ENCODE data around the gene FKBP2. TPM values are rescaled to one million over a fixed set of nuclear protein-coding genes. Genes with fewer than 3 reads are reported as not detected.

FKBP2 gene
- total RNA-seq, 1 donor, result 8.1 TPM

DNA sequence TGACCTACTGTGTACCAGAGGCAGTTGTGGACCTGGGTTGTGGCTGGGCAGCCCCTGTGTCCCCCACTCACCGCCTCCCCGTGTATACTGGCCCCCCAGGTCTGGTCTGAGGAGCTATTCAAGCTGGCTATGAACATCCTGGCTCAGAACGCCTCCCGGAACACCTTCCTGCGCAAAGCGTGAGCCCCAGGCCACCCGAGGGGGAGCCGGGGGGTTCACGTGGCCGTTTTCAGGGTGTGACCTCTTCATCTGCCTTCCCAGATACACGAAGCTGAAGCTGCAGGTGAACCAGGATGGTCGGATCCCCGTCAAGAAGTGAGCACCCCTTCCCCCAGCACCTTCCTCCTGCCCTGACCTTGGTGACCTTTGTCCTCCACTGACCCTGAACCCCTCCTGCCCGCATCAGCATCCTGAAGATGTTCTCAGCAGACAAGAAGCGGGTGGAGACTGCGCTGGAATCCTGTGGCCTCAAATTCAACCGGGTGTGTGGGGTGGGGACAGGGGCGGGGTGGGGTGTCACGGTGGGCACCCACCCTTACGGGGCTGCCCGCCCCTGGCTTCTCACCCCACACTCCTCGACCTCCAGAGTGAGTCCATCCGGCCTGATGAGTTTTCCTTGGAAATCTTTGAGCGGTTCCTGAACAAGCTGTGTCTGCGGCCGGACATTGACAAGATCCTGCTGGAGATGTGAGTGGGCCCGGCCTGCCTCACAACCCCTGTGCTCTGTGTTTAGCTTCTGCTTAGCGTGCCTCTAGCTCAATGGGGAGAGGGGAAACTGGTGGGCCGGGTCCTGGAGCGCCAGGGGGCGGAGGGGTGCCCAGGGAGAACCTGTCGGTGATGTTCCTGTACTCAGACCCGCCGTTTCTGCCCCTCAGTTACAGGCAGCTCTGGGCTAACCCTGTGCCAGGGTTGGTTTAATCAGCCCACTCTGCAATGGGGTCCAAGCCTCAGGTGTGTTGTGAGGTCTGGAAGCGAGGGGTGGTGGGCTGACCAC lies 14.5 kb downstream of the FKBP2 start:
- Histone ChIP-seq H3K9me3 (ENCODE audit: low read depth, low read length) (no peaks in the 10 kb centered on the region), H3K4me1 (ENCODE audit: insufficient read depth, low read length) (peaks cover 23% of the 10 kb centered on the region), H3K27me3 (ENCODE audit: insufficient read depth, low read length) (no peaks in the 10 kb centered on the region), H3K4me3 (ENCODE audit: low read length) (no peak overlapping the region)

- Histone ChIP-seq H3K27me3 (ENCODE audit: insufficient read depth, low read length) (no peaks in the 10 kb centered on the region), H3K4me1 (ENCODE audit: insufficient read depth, low read length) (peaks cover 16% of the 10 kb centered on the region), H3K4me3 (ENCODE audit: low read length) (no peak overlapping the region), H3K9me3 (ENCODE audit: low read depth, low read length) (no peaks in the 10 kb centered on the region)
These were observed 15.4 kb downstream of the FKBP2 start for GRCh38 chr11:64256300-64256699.

GRCh38 chr11:64258356-64258755 lies 17.5 kb downstream of the FKBP2 start:
- no peak overlapping the region for H3K4me3 ChIP-seq (ENCODE audit: low read length)
- H3K9me3 ChIP-seq (ENCODE audit: low read depth, low read length), result no peaks in the 10 kb centered on the region
- no peaks in the 10 kb centered on the region for H3K4me1 ChIP-seq (ENCODE audit: insufficient read depth, low read length)
- no peaks in the 10 kb centered on the region for H3K27me3 ChIP-seq (ENCODE audit: insufficient read depth, low read length)

DNA sequence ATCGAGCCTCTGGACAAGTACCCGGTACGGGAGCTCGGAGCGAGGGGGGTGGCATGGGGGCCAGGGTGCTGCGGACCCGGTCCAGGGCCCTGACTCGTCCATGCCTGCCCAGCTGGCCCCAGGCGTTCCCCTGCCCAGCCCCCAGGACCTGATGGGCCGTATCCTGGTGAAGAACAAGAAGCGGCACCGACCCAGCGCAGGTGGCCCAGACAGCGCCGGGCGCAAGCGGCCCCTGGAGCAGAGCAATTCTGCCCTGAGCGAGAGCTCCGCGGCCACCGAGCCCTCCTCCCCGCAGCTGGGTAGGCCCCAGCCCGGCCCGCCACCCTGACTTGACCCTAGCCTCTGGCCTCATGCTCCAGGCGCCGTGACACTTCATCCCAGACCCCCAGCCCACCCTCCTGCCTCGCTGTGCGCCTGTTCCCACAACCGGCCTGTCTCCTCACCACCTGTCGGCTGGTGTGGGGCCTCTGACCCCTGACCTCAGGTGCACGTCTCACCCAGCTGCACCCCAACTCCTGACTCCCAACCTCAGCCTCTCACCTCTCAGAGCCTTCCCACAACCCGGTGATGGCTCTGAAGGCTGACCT lies 18.1 kb downstream of the FKBP2 start:
- Histone ChIP-seq H3K27me3 (ENCODE audit: insufficient read depth, low read length) (no peaks in the 10 kb centered on the region), H3K4me1 (ENCODE audit: insufficient read depth, low read length) (no peaks in the 10 kb centered on the region), H3K4me3 (ENCODE audit: low read length) (no peak overlapping the region), H3K9me3 (ENCODE audit: low read depth, low read length) (no peaks in the 10 kb centered on the region)

DNA sequence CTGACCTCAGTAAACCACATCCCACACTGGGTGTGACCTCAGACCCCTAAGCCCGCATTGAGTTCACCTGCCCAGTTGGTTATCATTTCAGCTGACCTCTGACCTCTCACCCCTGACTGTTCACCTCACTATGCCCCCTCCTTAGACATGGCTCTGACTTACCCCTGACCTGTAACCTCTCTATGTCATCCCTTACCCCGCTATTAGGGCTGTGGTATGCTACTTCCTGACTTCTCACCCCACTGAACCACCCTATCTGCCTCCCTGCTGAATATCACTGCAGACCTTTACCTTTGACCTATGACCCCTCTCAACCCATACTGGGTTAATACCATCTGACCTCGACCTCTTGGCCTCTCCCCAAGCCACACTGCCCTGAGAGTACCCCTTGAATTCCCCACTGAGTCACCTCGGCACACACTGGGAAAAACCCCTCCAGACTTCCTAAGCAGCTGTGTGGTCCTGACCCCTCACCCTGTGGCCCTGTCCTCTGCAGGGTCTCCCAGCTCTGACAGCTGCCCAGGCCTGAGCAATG lies 18.7 kb downstream of the FKBP2 start:
- Histone ChIP-seq H3K27me3 (ENCODE audit: insufficient read depth, low read length) (no peaks in the 10 kb centered on the region), H3K9me3 (ENCODE audit: low read depth, low read length) (no peaks in the 10 kb centered on the region), H3K4me3 (ENCODE audit: low read length) (no peak overlapping the region), H3K4me1 (ENCODE audit: insufficient read depth, low read length) (no peaks in the 10 kb centered on the region)

GRCh38 chr11:64260147-64260708 lies 19.3 kb downstream of the FKBP2 start:
- Histone ChIP-seq H3K4me3 (ENCODE audit: low read length) (no peak overlapping the region), H3K9me3 (ENCODE audit: low read depth, low read length) (no peaks in the 10 kb centered on the region), H3K4me1 (ENCODE audit: insufficient read depth, low read length) (no peaks in the 10 kb centered on the region), H3K27me3 (ENCODE audit: insufficient read depth, low read length) (no peaks in the 10 kb centered on the region)

DNA sequence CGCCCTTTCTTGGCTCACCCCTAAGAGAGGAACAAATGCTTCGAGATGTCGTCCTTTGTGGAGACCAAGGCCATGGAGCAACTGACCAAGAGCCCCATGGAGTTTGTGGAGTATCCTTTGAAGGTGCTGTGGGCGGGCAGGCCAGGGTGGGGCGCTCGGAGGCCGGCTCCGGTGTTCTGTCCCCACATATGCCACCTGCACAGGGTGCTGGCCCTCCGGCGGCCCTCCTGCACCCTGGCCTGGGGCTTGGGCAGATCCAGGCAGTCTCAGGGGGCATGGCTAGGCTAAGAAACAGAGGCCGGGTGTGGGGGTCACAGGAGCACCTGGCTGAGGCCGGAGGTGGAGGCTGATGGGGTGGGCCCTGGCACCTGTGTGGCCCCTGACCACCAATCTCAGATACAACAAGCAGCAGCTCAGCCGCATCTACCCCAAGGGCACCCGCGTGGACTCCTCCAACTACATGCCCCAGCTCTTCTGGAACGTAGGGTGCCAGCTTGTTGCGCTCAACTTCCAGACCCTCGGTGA lies 20.7 kb downstream of the FKBP2 start:
- no peaks in the 10 kb centered on the region for H3K9me3 ChIP-seq (ENCODE audit: low read depth, low read length)
- no peaks in the 10 kb centered on the region for H3K27me3 ChIP-seq (ENCODE audit: insufficient read depth, low read length)
- no peak overlapping the region for H3K4me3 ChIP-seq (ENCODE audit: low read length)
- no peaks in the 10 kb centered on the region for H3K4me1 ChIP-seq (ENCODE audit: insufficient read depth, low read length)

- H3K9me3 ChIP-seq (ENCODE audit: low read depth, low read length), result no peaks in the 10 kb centered on the region
- H3K27me3 ChIP-seq (ENCODE audit: insufficient read depth, low read length), result no peaks in the 10 kb centered on the region
- H3K4me1 ChIP-seq (ENCODE audit: insufficient read depth, low read length), result peaks cover under 1% of the 10 kb centered on the region
- no peak overlapping the region for H3K4me3 ChIP-seq (ENCODE audit: low read length)
These were observed 21.5 kb downstream of the FKBP2 start for GRCh38 chr11:64262271-64263002.

DNA sequence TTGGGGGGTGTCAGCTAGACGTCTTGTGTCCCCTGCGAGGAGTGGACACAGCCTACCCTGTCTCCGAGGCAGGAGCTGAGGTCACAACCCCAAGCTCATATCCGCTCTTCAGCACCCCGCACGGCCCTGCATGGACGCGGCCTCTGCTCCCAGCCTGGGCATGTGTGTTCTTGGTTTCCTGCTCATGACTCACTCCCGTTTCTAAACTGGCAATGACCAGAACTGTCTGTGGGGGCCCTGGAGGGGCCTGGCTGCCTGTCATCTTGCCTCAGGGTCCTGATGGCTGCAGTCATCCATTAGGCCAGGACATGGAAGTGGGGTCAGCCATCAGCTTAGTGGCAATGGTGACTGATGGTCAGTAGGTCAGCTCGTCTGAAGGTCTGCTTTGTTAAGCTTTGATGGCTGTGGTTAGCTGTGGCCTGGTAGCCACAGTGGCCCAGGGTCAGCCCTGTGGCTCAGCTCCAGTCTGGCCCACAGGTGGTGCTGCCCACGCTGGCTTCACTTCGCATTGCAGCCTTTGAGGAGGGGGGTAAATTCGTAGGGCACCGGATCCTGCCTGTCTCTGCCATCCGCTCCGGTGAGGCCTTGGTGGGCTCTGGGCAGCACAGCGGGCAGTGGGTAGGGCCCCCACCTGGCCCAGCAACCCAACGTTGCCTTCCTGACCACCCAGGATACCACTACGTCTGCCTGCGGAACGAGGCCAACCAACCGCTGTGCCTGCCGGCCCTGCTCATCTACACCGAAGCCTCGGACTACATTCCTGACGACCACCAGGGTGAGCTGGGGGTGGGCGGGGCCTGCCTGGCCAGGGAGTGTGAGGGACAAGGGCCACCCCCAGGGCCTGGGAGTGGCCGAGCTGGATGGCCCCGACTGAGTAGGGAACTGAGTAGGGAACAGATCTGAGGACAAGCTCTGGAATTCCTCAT lies 22.4 kb downstream of the FKBP2 start:
- peaks cover 9% of the 10 kb centered on the region for H3K4me1 ChIP-seq (ENCODE audit: insufficient read depth, low read length)
- H3K4me3 ChIP-seq (ENCODE audit: low read length), result no peak overlapping the region
- no peaks in the 10 kb centered on the region for H3K9me3 ChIP-seq (ENCODE audit: low read depth, low read length)
- H3K27me3 ChIP-seq (ENCODE audit: insufficient read depth, low read length), result no peaks in the 10 kb centered on the region

DNA sequence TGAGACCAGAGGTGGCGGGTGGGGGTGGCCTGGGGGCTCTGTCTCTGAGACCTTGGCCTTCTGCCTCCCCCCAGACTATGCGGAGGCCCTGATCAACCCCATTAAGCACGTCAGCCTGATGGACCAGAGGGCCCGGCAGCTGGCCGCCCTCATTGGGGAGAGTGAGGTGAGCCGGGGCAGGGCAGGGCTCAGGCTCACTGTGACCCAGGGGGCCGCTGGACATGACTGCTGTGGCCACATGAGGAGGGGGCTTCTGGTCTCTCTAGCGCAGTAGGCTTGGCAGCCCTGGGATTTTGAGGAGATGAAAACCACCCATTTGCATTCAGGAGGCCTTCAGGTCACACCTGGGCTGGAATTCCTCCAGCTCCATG lies 23.0 kb downstream of the FKBP2 start:
- Histone ChIP-seq H3K4me3 (ENCODE audit: low read length) (no peak overlapping the region), H3K9me3 (ENCODE audit: low read depth, low read length) (no peaks in the 10 kb centered on the region), H3K27me3 (ENCODE audit: insufficient read depth, low read length) (no peaks in the 10 kb centered on the region), H3K4me1 (ENCODE audit: insufficient read depth, low read length) (peaks cover 16% of the 10 kb centered on the region)

DNA sequence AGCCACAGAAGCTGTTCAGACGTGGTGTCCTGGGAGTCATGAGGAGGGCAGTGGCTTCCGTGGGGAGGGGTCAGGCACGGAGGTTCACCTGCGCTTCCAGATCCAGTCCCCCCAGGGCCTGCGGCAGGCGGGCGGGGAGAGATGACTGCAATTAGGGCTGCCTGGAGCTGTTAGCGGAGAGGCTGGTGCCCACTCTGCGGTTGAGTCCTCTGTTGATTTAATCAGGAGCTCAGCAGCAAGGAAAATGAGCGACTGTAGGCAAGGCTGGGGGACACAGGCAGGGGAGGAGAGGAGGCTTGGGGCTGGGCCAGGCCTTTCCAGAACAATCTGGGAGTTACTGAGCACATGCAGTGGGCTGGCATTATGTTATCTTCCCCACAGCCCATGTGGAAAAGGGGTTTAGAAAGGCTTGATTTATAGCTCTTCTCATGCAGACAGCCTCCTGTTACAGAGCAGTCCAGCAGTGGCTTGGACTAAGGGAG lies 23.5 kb downstream of the FKBP2 start:
- no peaks in the 10 kb centered on the region for H3K27me3 ChIP-seq (ENCODE audit: insufficient read depth, low read length)

DNA sequence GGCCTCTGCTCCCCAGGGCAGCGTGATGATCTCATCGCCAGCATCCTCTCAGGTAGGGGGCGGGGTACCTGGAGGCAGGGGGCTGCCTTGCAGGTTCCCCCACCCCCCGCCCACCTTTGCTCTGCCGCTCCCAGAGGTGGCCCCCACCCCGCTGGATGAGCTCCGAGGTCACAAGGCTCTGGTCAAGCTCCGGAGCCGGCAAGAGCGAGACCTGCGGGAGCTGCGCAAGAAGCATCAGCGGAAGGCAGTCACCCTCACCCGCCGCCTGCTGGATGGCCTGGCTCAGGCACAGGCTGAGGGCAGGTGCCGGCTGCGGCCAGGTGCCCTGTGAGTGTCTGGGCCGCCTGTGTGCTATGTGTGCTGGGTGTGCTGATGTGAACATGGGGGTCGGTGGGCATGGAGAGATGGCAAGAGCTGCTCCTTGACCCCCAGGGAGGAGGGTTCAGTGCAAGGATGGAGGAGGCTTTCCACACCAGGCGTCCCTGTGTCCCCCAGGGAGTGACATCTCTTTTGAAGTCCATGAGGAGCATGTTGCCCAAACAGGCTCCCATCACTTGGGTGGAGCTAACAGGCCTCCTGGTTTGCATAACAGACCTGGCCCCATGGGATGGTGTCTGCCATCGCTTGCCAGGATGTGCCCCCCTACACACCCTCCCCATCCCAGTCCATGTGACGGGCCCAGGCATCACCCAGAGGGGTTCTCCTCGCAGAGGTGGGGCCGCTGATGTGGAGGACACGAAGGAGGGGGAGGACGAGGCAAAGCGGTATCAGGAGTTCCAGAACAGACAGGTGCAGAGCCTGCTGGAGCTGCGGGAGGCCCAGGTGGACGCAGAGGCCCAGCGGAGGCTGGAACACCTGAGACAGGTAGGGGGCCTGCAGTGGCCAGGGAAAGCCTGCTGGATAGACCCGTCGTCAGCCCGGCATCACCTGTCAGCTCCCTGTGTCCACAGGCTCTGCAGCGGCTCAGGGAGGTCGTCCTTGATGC lies 24.6 kb downstream of the FKBP2 start:
- Histone ChIP-seq H3K4me1 (ENCODE audit: insufficient read depth, low read length) (peaks cover 22% of the 10 kb centered on the region), H3K4me3 (ENCODE audit: low read length) (no peak overlapping the region), H3K27me3 (ENCODE audit: insufficient read depth, low read length) (no peaks in the 10 kb centered on the region), H3K9me3 (ENCODE audit: low read depth, low read length) (no peaks in the 10 kb centered on the region)

More for the DNA sequence above, 23.5 kb downstream of the FKBP2 start:
- peaks cover 20% of the 10 kb centered on the region for H3K4me1 ChIP-seq (ENCODE audit: insufficient read depth, low read length)
- H3K9me3 ChIP-seq (ENCODE audit: low read depth, low read length), result no peaks in the 10 kb centered on the region
- H3K4me3 ChIP-seq (ENCODE audit: low read length), result no peak overlapping the region

DNA sequence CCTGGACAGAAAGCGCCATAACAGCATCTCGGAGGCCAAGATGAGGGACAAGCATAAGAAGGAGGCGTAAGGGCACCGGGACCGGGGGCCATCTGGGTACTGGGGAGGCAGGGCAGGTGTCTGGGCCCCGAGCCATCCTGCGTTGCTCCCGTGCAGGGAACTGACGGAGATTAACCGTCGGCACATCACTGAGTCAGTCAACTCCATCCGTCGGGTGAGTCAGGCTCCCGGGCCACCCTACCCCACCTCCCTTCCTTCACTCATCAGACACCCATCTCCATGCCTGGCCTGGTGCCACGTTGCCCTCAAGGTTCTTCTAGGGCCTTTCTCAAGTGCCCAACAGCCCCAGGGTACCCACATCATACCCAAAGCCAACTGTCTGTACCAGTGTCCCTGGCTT lies 25.4 kb downstream of the FKBP2 start:
- Histone ChIP-seq H3K4me3 (ENCODE audit: low read length) (no peak overlapping the region), H3K4me1 (ENCODE audit: insufficient read depth, low read length) (peaks cover 26% of the 10 kb centered on the region)

More for the DNA sequence above, 25.4 kb downstream of the FKBP2 start:
- no peaks in the 10 kb centered on the region for H3K9me3 ChIP-seq (ENCODE audit: low read depth, low read length)
- H3K27me3 ChIP-seq (ENCODE audit: insufficient read depth, low read length), result no peaks in the 10 kb centered on the region

Data from mononuclear cell (primary cell).